Mucosa of descending colon (tissue), 3 donors: Measurements from ENCODE around the gene GP1BA. TPM values are rescaled to one million over a fixed set of nuclear protein-coding genes. Genes with fewer than 3 reads are reported as not detected.

Source experiments
- ATAC-seq: fragments of 200-7000 bp; cut with Tn5 transposase; one replicate; pipeline ENCODE4 v1.9.1; 2020; ENCODE audit warnings: mild to moderate bottlenecking, moderate library complexity
- DNase-seq, 3 donors: peaks; one replicate each; pipeline ENCODE4 v3.0.0-alpha.2; 2020
- H3K36me3 ChIP-seq: fragments of 200-600 bp; one replicate; pipeline ENCODE4 v1.8.0; 2021; ENCODE audit warnings: low read depth, mild to moderate bottlenecking
- H3K4me1 ChIP-seq: fragments of 200-600 bp; one replicate; pipeline ENCODE4 v1.8.0; 2021; ENCODE audit warnings: low read depth, mild to moderate bottlenecking
- H3K4me3 ChIP-seq: fragments of 200-600 bp; one replicate; pipeline ENCODE4 v1.8.0; 2021; ENCODE audit warnings: mild to moderate bottlenecking
- H3K9me3 ChIP-seq: fragments of 200-600 bp; one replicate; pipeline ENCODE4 v1.8.0; 2021; ENCODE audit warnings: mild to moderate bottlenecking
- intact Hi-C, 2 donors: fragments of 100-400 bp; cut with DNase I in 1 of 2; cut with micrococcal nuclease in 1 of 2; formaldehyde crosslinking; loops; one replicate each; pipeline versions ENCODE4 v1.11.0 to v1.11.1; 2022; cut with DNase I, micrococcal nuclease
- total RNA-seq, 3 donors: library from RNA; stranded (reverse); fragmentation: NEBNext Ultra II Directional in 2 of 3; extraction: Animal tissue kit (Norgen Biotek cat#: 25700) in 2 of 3; gene quantifications; one replicate each; pipeline versions ENCODE4 v1.2.1 to v1.2.4, GENCODE V29; 2021 to 2023
- TF ChIP-seq, protein P1 (sequence below): fragments of 200-600 bp; IDR thresholded peaks from one replicate; pipeline ENCODE4 v1.8.0; 2022; ENCODE audit warnings: antibody characterized with exemption, mild to moderate bottlenecking
- donor health status: DM: no; HTN: no; CAD: no; lungs with moderate emphysema.
- donor health status: DM: no; HTN: no; CAD: no.
- donor health status: DM: no; HTN: yes; CAD: no.

Gene GP1BA
- total RNA-seq, 3 donors from 2014 or later: not detected

DNA sequence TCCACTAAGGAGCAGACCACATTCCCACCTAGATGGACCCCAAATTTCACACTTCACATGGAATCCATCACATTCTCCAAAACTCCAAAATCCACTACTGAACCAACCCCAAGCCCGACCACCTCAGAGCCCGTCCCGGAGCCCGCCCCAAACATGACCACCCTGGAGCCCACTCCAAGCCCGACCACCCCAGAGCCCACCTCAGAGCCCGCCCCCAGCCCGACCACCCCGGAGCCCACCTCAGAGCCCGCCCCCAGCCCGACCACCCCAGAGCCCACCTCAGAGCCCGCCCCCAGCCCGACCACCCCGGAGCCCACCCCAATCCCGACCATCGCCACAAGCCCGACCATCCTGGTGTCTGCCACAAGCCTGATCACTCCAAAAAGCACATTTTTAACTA is 1.6 kb downstream of the GP1BA start:
- intact Hi-C loops: no loop called here
- TF ChIP-seq, protein P1, sequence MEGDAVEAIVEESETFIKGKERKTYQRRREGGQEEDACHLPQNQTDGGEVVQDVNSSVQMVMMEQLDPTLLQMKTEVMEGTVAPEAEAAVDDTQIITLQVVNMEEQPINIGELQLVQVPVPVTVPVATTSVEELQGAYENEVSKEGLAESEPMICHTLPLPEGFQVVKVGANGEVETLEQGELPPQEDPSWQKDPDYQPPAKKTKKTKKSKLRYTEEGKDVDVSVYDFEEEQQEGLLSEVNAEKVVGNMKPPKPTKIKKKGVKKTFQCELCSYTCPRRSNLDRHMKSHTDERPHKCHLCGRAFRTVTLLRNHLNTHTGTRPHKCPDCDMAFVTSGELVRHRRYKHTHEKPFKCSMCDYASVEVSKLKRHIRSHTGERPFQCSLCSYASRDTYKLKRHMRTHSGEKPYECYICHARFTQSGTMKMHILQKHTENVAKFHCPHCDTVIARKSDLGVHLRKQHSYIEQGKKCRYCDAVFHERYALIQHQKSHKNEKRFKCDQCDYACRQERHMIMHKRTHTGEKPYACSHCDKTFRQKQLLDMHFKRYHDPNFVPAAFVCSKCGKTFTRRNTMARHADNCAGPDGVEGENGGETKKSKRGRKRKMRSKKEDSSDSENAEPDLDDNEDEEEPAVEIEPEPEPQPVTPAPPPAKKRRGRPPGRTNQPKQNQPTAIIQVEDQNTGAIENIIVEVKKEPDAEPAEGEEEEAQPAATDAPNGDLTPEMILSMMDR: no peak
- Histone ChIP-seq H3K4me3 (no peak overlapping the region), H3K4me1 (peaks cover 11% of the 10 kb centered on the region), H3K36me3 (no peaks in the 10 kb centered on the region), H3K9me3 (no peaks in the 10 kb centered on the region)
- ATAC-seq (no peak), DNase-seq (peak in 1 of 3 donors; percentile 30)

DNA sequence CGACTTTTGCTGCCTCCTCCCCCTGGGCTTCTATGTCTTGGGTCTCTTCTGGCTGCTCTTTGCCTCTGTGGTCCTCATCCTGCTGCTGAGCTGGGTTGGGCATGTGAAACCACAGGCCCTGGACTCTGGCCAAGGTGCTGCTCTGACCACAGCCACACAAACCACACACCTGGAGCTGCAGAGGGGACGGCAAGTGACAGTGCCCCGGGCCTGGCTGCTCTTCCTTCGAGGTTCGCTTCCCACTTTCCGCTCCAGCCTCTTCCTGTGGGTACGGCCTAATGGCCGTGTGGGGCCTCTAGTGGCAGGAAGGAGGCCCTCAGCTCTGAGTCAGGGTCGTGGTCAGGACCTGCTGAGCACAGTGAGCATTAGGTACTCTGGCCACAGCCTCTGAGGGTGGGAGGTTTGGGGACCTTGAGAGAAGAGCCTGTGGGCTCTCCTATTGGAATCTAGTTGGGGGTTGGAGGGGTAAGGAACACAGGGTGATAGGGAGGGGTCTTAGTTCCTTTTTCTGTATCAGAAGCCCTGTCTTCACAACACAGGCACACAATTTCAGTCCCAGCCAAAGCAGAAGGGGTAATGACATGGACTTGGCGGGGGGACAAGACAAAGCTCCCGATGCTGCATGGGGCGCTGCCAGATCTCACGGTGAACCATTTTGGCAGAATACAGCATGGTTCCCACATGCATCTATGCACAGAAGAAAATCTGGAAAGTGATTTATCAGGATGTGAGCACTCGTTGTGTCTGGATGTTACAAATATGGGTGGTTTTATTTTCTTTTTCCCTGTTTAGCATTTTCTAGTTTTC is 2.3 kb downstream of the GP1BA start:
- TF ChIP-seq, protein P1: no peak
- ATAC-seq: peak; percentile 39
- Histone ChIP-seq H3K36me3 (no peaks in the 10 kb centered on the region), H3K9me3 (no peaks in the 10 kb centered on the region), H3K4me3 (no peak overlapping the region), H3K4me1 (peaks cover 17% of the 10 kb centered on the region)
- peak; percentile 57 to 65 (median 64) for DNase-seq
- intact Hi-C loops: no loop called here

DNA sequence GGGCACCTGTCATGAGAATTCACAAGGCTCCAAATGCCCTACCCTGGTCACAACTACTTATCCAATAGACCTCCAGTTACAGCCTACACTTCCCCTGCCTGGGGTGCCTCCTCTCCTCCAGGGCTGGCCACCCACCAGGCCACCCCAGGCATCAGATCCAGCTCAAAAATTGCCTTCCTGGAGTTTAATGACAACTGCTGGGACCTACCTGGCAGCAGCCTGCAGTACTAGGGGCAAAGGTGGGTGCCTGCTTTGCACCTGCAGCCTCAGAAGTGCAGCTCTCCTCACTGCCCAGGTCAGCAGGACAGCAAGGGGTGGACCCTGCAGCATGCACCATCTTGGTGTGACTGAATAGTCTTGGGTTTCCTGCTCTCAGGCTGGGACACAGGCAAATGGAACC is 3.6 kb downstream of the GP1BA start:
- DNase-seq (peak in 2 of 3 donors; percentile 11 to 22), ATAC-seq (no peak)
- H3K9me3 ChIP-seq: no peaks in the 10 kb centered on the region
- H3K36me3 ChIP-seq: no peaks in the 10 kb centered on the region
- H3K4me3 ChIP-seq: no peak overlapping the region
- TF ChIP-seq, protein P1: no peak
- H3K4me1 ChIP-seq: peaks cover 17% of the 10 kb centered on the region
- intact Hi-C loops: no loop called here

DNA sequence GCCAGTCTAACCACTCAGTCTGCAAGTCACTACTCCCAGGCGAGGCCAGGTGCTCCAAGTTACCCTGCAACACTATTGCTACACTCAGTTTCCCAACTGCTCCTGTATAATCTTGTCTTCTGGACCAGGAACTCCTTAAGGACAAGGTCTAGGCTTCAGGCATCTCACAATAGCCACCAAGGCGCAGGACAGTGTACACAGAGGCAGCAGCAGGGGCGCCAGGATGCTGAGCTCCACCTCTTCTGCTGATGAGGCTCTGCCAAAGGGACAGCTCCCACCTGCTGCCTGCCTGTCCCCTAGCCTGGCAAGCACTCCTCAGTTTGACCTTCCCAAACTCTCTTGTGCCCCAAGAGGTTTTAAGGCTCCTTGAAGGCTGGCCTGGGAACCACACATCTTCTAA is 4.4 kb downstream of the GP1BA start:
- intact Hi-C loops: no loop called here
- TF ChIP-seq, protein P1: no peak
- DNase-seq (peak in 1 of 3 donors; percentile 12), ATAC-seq (no peak)
- Histone ChIP-seq H3K4me3 (no peak overlapping the region), H3K9me3 (no peaks in the 10 kb centered on the region), H3K4me1 (peaks cover 25% of the 10 kb centered on the region), H3K36me3 (no peaks in the 10 kb centered on the region)

DNA sequence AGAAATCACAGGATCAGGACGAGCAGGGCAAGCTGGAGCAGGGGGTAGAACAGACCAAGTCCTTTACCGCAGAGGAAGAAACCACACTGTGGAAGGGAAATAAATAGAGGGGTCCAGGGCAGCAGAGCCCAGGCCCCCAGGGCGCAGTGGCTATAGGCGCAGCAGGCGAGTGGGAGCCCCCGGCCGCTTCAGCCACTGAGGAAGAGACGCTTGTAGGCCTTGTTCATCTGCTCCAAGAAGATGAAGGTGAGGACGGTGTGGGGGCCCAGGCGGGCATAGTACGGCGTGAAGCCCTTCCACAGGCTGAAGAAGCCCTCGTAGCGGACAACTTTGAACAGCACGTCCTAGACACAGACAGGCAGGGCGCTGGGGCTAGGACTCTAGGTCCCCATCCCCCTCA is 5.5 kb downstream of the GP1BA start:
- TF ChIP-seq, protein P1: no peak
- Histone ChIP-seq H3K4me1 (peaks cover 31% of the 10 kb centered on the region), H3K4me3 (no peak overlapping the region), H3K36me3 (no peaks in the 10 kb centered on the region), H3K9me3 (no peaks in the 10 kb centered on the region)
- intact Hi-C loops: no loop called here
- DNase-seq (peak in 1 of 3 donors; percentile 49), ATAC-seq (no peak)
